Mammary epithelial cell (primary cell): ENCODE data around the gene PERCC1.

ENCODE experiments used
- EZH2 ChIP-seq: IDR thresholded peaks from 2 replicates; pipeline ENCODE4 v1.6.1; 2012; ENCODE audit warnings: low read length, inconsistent platforms, borderline replicate concordance
- TF ChIP-seq, protein P1 (sequence below), 2 donors: IDR thresholded peaks in 1 of 2; conservative IDR thresholded peaks in 1 of 2; 2 replicates each; pipeline ENCODE4 v1.5.1; 2011 to 2012; ENCODE audit warnings: inconsistent platforms in 2 of 2, low read length in 2 of 2, mild to moderate bottlenecking in 2 of 2, control low read depth in 1 of 2, low read depth in 1 of 2; ENCODE audit not compliant: insufficient read depth in 1 of 2; ENCODE audit errors: extremely low read depth in 1 of 2

DNA sequence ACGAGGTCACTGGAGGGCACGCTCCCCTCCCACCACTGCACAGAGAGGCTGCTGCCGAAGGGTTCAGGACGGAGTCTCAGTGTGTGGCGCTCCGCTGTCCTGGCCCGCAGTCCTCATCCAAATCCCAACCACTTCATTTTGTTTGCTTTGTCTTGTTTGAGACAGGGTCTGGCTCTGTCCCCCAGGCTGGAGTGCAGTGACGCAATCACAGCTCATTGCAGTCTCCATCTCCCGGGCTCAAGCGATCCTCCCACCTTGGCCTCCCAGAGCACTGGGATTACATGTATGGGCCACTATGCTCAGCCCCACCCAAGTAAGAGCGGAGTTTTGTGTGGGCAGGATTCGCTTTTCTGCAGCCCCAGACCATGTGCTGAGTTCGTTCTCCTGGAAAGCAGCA, 29.1 kb upstream of the PERCC1 start:
- TF ChIP-seq, protein P1, sequence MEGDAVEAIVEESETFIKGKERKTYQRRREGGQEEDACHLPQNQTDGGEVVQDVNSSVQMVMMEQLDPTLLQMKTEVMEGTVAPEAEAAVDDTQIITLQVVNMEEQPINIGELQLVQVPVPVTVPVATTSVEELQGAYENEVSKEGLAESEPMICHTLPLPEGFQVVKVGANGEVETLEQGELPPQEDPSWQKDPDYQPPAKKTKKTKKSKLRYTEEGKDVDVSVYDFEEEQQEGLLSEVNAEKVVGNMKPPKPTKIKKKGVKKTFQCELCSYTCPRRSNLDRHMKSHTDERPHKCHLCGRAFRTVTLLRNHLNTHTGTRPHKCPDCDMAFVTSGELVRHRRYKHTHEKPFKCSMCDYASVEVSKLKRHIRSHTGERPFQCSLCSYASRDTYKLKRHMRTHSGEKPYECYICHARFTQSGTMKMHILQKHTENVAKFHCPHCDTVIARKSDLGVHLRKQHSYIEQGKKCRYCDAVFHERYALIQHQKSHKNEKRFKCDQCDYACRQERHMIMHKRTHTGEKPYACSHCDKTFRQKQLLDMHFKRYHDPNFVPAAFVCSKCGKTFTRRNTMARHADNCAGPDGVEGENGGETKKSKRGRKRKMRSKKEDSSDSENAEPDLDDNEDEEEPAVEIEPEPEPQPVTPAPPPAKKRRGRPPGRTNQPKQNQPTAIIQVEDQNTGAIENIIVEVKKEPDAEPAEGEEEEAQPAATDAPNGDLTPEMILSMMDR (conservative IDR thresholded peaks at IDR 0.05 in 1 of 2, IDR thresholded peaks at IDR 0.05 in 1 of 2; ENCODE audit: extremely low read depth in 1 of 2, insufficient read depth in 1 of 2, low read depth in 1 of 2, low read length in 2 of 2), result no peak
- no peak for TF ChIP-seq EZH2
